Mesenchymal stem cell (in vitro differentiated cells and primary cell): ENCODE results near the gene SLC30A2.

Experiments
- DNase-seq: peaks from one replicate; pipeline ENCODE4 v3.0.0-alpha.2; 2013
- H2AFZ ChIP-seq: one replicate; pipeline ENCODE4 v1.6.1; 2013; ENCODE audit warnings: low read depth, mild to moderate bottlenecking, control low read depth, inconsistent platforms, low read length, moderate library complexity
- H2AK5ac ChIP-seq: 2 replicates; pipeline ENCODE4 v1.6.1; 2013; ENCODE audit warnings: low read length, moderate library complexity, mild to moderate bottlenecking, inconsistent platforms; ENCODE audit not compliant: severe bottlenecking
- H2BK120ac ChIP-seq: one replicate; pipeline ENCODE4 v1.6.1; 2013; ENCODE audit warnings: low read depth, mild to moderate bottlenecking, inconsistent platforms, low read length, moderate library complexity
- H2BK12ac ChIP-seq, 2 experiments: one replicate each; pipeline ENCODE4 v1.6.1; 2013; ENCODE audit warnings: inconsistent platforms in 2 of 2, low read length in 2 of 2, mild to moderate bottlenecking in 2 of 2, moderate library complexity in 2 of 2, control low read depth in 1 of 2
- H2BK15ac ChIP-seq: one replicate; pipeline ENCODE4 v1.6.1; 2013; ENCODE audit warnings: mild to moderate bottlenecking, low read depth, inconsistent platforms; ENCODE audit not compliant: poor library complexity, severe bottlenecking
- H2BK5ac ChIP-seq: 2 replicates; pipeline ENCODE4 v1.6.1; 2013; ENCODE audit warnings: low read depth, mild to moderate bottlenecking, low read length, control low read depth, inconsistent platforms; ENCODE audit not compliant: poor library complexity, severe bottlenecking
- H3K14ac ChIP-seq, 2 experiments: one replicate each; pipeline ENCODE4 v1.6.1; 2013; ENCODE audit warnings: inconsistent platforms in 2 of 2, low read length in 2 of 2, control low read depth in 1 of 2, mild to moderate bottlenecking in 1 of 2, moderate library complexity in 1 of 2
- H3K18ac ChIP-seq, 2 experiments: one replicate each; pipeline ENCODE4 v1.6.1; 2013; ENCODE audit warnings: inconsistent platforms in 2 of 2, low read length in 2 of 2, control low read depth in 1 of 2, low read depth in 1 of 2, mild to moderate bottlenecking in 1 of 2
- H3K23ac ChIP-seq, 2 experiments: one replicate each; pipeline ENCODE4 v1.6.1; 2013; ENCODE audit warnings: inconsistent platforms in 2 of 2, low read length in 2 of 2, mild to moderate bottlenecking in 2 of 2, moderate library complexity in 2 of 2, control low read depth in 1 of 2
- H3K27ac ChIP-seq: 2 replicates; pipeline ENCODE4 v1.5.1; 2013; ENCODE audit warnings: mild to moderate bottlenecking, moderate library complexity, low read length, control low read depth, inconsistent platforms; ENCODE audit not compliant: poor library complexity, severe bottlenecking
- H3K27me3 ChIP-seq, 2 experiments: 2 replicates each; pipeline versions ENCODE4 v1.6.1 to v1.7.0; 2013; ENCODE audit warnings: low read length in 2 of 2, mild to moderate bottlenecking in 2 of 2, moderate library complexity in 2 of 2, control low read depth in 1 of 2, inconsistent platforms in 1 of 2; ENCODE audit not compliant: control insufficient read depth in 1 of 2, insufficient read depth in 1 of 2
- H3K36me3 ChIP-seq, 2 experiments: 2 replicates each; pipeline versions ENCODE4 v1.6.1 to v1.7.0; 2013; ENCODE audit warnings: low read length in 2 of 2, control low read depth in 1 of 2, inconsistent platforms in 1 of 2, low read depth in 1 of 2, mild to moderate bottlenecking in 1 of 2; ENCODE audit not compliant: insufficient read depth in 2 of 2, control insufficient read depth in 1 of 2
- H3K4ac ChIP-seq, 2 experiments: one replicate each; pipeline ENCODE4 v1.6.1; 2013; ENCODE audit warnings: inconsistent platforms in 2 of 2, low read length in 2 of 2, mild to moderate bottlenecking in 2 of 2, moderate library complexity in 2 of 2, control low read depth in 1 of 2, low read depth in 1 of 2
- H3K4me1 ChIP-seq: 2 replicates; pipeline ENCODE4 v1.6.1; 2013; ENCODE audit warnings: low read depth, low read length, control low read depth; ENCODE audit not compliant: control insufficient read depth, insufficient read depth
- H3K4me2 ChIP-seq: 2 replicates; pipeline ENCODE4 v1.6.1; 2013; ENCODE audit warnings: low read length, mild to moderate bottlenecking, inconsistent platforms; ENCODE audit not compliant: poor library complexity, severe bottlenecking
- H3K4me3 ChIP-seq, 2 experiments: 2 replicates each; pipeline versions ENCODE4 v1.5.1 to v1.7.0; 2013; ENCODE audit warnings: low read length in 2 of 2, mild to moderate bottlenecking in 2 of 2, control low read depth in 1 of 2, low read depth in 1 of 2; ENCODE audit not compliant: insufficient read depth in 1 of 2
- H3K79me1 ChIP-seq: replicated peaks from 2 replicates; pipeline ENCODE4 v1.6.1; 2013; ENCODE audit warnings: mild to moderate bottlenecking, control low read depth, low read length, inconsistent platforms; ENCODE audit not compliant: poor library complexity, severe bottlenecking
- H3K9ac ChIP-seq: 2 replicates; pipeline ENCODE4 v1.7.0; 2013; ENCODE audit warnings: mild to moderate bottlenecking, low read length, moderate library complexity
- H3K9me3 ChIP-seq: 2 replicates; pipeline ENCODE4 v1.7.0; 2013; ENCODE audit warnings: mild to moderate bottlenecking, low read length; ENCODE audit not compliant: control insufficient read depth
- H4K8ac ChIP-seq: one replicate; pipeline ENCODE4 v1.6.1; 2013; ENCODE audit warnings: inconsistent platforms, mild to moderate bottlenecking, low read length, moderate library complexity
- H4K91ac ChIP-seq: one replicate; pipeline ENCODE4 v1.6.1; 2013; ENCODE audit warnings: mild to moderate bottlenecking, low read length, inconsistent platforms
- WGBS: methylation state at CpG from one replicate; pipeline ENCODE4 v1.1.7; 2013; ENCODE audit warnings: mixed read lengths; 5-methylcytosine and 5-hydroxymethylcytosine counted together

The SLC30A2 gene

GRCh38 chr1:26029864-26030481 lies 15.9 kb downstream of the SLC30A2 start:
- no peak overlapping the region for H3K23ac ChIP-seq
- H3K9me3 ChIP-seq, result no peaks in the 10 kb centered on the region
- no peak overlapping the region for H2BK120ac ChIP-seq
- WGBS, result 76% methylated on average over 7 of the region's 7 CpGs
- H3K36me3 ChIP-seq, result no peaks in the 10 kb centered on the region
- no peak overlapping the region for H2BK12ac ChIP-seq
- H3K27me3 ChIP-seq, result peaks cover 0 to 23% of the 10 kb centered on the region in 2 experiments
- peaks cover 13% of the 10 kb centered on the region for H3K4me1 ChIP-seq
- no peak overlapping the region for H3K9ac ChIP-seq
- DNase-seq, result no peak
- H2AFZ ChIP-seq, result no peak overlapping the region
- H3K27ac ChIP-seq, result no peak overlapping the region
- H3K4me3 ChIP-seq, result no peak overlapping the region
- no peak overlapping the region for H4K91ac ChIP-seq
- H3K79me1 ChIP-seq, result no peaks in the 10 kb centered on the region
- no peak overlapping the region for H2BK15ac ChIP-seq
- no peak overlapping the region for H3K18ac ChIP-seq
- no peak overlapping the region for H2BK5ac ChIP-seq
- H4K8ac ChIP-seq, result no peak overlapping the region
- no peak overlapping the region for H3K14ac ChIP-seq
- H3K4me2 ChIP-seq, result no peak overlapping the region
- H2AK5ac ChIP-seq, result no peak overlapping the region
- no peak overlapping the region for H3K4ac ChIP-seq

- Histone ChIP-seq H2BK12ac (no peak overlapping the region), H2BK5ac (no peak overlapping the region), H4K91ac (no peak overlapping the region), H3K4ac (no peak overlapping the region), H4K8ac (no peak overlapping the region), H2AK5ac (no peak overlapping the region), H3K14ac (no peak overlapping the region), H3K27ac (no peak overlapping the region), H3K79me1 (no peaks in the 10 kb centered on the region), H3K18ac (no peak overlapping the region), H2BK120ac (no peak overlapping the region), H2AFZ (no peak overlapping the region), H3K4me1 (peaks cover 6% of the 10 kb centered on the region), H3K36me3 (no peaks in the 10 kb centered on the region), H3K9me3 (no peaks in the 10 kb centered on the region), H3K27me3 (peaks cover 0 to 17% of the 10 kb centered on the region in 2 experiments), H3K4me3 (no peak overlapping the region), H3K23ac (no peak overlapping the region), H3K4me2 (no peak overlapping the region), H3K9ac (no peak overlapping the region), H2BK15ac (no peak overlapping the region)
- no peak for DNase-seq
- WGBS, result 82% methylated on average over 15 of the region's 15 CpGs
These were observed 16.7 kb downstream of the SLC30A2 start for GRCh38 chr1:26029054-26029863.

- no peak overlapping the region for H2BK120ac ChIP-seq
- WGBS, result 67% methylated on average over 8 of the region's 8 CpGs
These were observed 17.4 kb downstream of the SLC30A2 start for GRCh38 chr1:26028490-26028980.

GRCh38 chr1:26027716-26028489 lies 18.0 kb downstream of the SLC30A2 start:
- H3K23ac ChIP-seq, result no peak overlapping the region

More at GRCh38 chr1:26028490-26028980, 17.4 kb downstream of the SLC30A2 start:
- Histone ChIP-seq H3K4me3 (no peak overlapping the region), H3K23ac (no peak overlapping the region), H3K14ac (no peak overlapping the region), H3K9ac (no peak overlapping the region), H3K79me1 (no peaks in the 10 kb centered on the region), H3K36me3 (no peaks in the 10 kb centered on the region), H4K8ac (no peak overlapping the region), H2BK12ac (no peak overlapping the region), H4K91ac (peak overlapping the region; percentile 7), H3K4ac (no peak overlapping the region), H3K4me2 (no peak overlapping the region), H3K18ac (no peak overlapping the region), H2BK15ac (no peak overlapping the region), H2AK5ac (no peak overlapping the region), H2BK5ac (no peak overlapping the region), H2AFZ (no peak overlapping the region), H3K27me3 (peaks cover 0 to 14% of the 10 kb centered on the region in 2 experiments), H3K9me3 (no peaks in the 10 kb centered on the region), H3K27ac (no peak overlapping the region), H3K4me1 (peaks cover 9% of the 10 kb centered on the region)
- DNase-seq, result no peak

More at GRCh38 chr1:26027716-26028489, 18.0 kb downstream of the SLC30A2 start:
- Histone ChIP-seq H2AFZ (no peak overlapping the region), H2BK120ac (no peak overlapping the region), H2BK12ac (no peak overlapping the region), H2AK5ac (no peak overlapping the region), H3K27me3 (peaks cover 0 to 9% of the 10 kb centered on the region in 2 experiments), H3K4me1 (peaks cover 14% of the 10 kb centered on the region), H3K27ac (no peak overlapping the region), H3K4me3 (no peak overlapping the region), H3K4ac (no peak overlapping the region), H2BK5ac (no peak overlapping the region), H3K9ac (no peak overlapping the region), H3K79me1 (peaks cover 3% of the 10 kb centered on the region), H3K9me3 (no peaks in the 10 kb centered on the region), H3K4me2 (no peak overlapping the region), H4K91ac (peak overlapping the region; percentile 7), H3K14ac (no peak overlapping the region), H3K18ac (no peak overlapping the region), H3K36me3 (no peaks in the 10 kb centered on the region), H2BK15ac (no peak overlapping the region), H4K8ac (no peak overlapping the region)
- DNase-seq, result no peak
- WGBS, result 44% methylated on average over 3 of the region's 3 CpGs
